Neural progenitor cell (in vitro differentiated cells): ENCODE results near the gene HOXC4.

ENCODE experiments used
- EZH2 ChIP-seq: fragments of 200-600 bp; sonication (generic); IDR thresholded peaks from 2 replicates; pipeline ENCODE4 v1.6.1; 2017; ENCODE audit warnings: antibody characterized with exemption, mild to moderate bottlenecking, moderate library complexity
- TF ChIP-seq, protein P1 (sequence below): fragments of 200-600 bp; sonication (generic); IDR thresholded peaks from 2 replicates; pipeline ENCODE4 v1.5.1; 2017; ENCODE audit warnings: antibody characterized with exemption, mild to moderate bottlenecking

DNA sequence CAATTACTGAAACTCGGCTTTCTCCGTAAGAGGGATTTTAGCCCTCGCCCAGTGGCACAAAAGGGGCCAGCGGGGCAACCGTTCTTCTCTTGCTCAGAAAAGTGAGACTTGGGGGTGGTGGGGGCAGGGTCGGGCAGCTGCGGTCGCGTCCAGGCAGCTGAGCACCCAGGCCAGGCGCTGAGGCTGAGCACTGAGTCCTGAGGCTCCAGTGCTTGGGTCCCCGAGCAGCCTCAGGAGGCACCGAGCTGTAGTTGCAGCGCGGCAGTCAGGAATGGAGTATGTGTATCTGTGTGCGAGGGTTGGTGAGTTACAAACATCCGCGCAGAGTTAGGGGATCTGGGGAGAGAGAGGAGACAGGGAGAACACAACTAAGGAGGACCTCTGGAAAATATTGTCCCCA lies 29.5 kb upstream of the HOXC4 start:
- TF ChIP-seq, protein P1, sequence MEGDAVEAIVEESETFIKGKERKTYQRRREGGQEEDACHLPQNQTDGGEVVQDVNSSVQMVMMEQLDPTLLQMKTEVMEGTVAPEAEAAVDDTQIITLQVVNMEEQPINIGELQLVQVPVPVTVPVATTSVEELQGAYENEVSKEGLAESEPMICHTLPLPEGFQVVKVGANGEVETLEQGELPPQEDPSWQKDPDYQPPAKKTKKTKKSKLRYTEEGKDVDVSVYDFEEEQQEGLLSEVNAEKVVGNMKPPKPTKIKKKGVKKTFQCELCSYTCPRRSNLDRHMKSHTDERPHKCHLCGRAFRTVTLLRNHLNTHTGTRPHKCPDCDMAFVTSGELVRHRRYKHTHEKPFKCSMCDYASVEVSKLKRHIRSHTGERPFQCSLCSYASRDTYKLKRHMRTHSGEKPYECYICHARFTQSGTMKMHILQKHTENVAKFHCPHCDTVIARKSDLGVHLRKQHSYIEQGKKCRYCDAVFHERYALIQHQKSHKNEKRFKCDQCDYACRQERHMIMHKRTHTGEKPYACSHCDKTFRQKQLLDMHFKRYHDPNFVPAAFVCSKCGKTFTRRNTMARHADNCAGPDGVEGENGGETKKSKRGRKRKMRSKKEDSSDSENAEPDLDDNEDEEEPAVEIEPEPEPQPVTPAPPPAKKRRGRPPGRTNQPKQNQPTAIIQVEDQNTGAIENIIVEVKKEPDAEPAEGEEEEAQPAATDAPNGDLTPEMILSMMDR, result no peak
- TF ChIP-seq EZH2, result peak; percentile 89
